H1 (cell line): Measurements from ENCODE around the gene GLRA1. TPM values are rescaled to one million over a fixed set of nuclear protein-coding genes. Genes with fewer than 3 reads are reported as not detected.

Experiments used
- CTCF ChIA-PET: fragments of 300-600 bp; sonication (Branson Sonifier 250); formaldehyde crosslinking; loops from one replicate; lab custom pipeline; 2021; ENCODE audit not compliant: partially characterized antibody; lab: Charles Lee
- POLR2A ChIA-PET: fragments of 300-600 bp; sonication (Branson Sonifier 250); formaldehyde crosslinking; loops from one replicate; lab custom pipeline; 2021; ENCODE audit warnings: inconsistent platforms; ENCODE audit not compliant: partially characterized antibody; lab: Charles Lee
- DNase-seq, 2 experiments: peaks; one replicate each; pipeline versions ENCODE4 v3.0.0 to v3.0.0-alpha.2; 2010 to 2022; ENCODE audit warnings: low spot score in 2 of 2, low read depth in 1 of 2, mixed read lengths in 1 of 2
- FAIRE-seq: peaks from 2 replicates; lab custom pipeline; 2011; peaks lifted over from hg19 to GRCh38; lab: Jason Lieb, UNC
- H2AFZ ChIP-seq: 2 replicates; pipeline ENCODE4 v1.8.1; 2012; ENCODE audit warnings: low read length, inconsistent platforms
- H2AK5ac ChIP-seq: 2 replicates; pipeline ENCODE4 v1.6.1; 2013; ENCODE audit warnings: low read depth, low read length
- H2BK120ac ChIP-seq: replicated peaks from 2 replicates; pipeline ENCODE3; 2013; ENCODE audit warnings: low read depth, low read length, inconsistent platforms
- H2BK12ac ChIP-seq: 2 replicates; pipeline ENCODE4 v1.6.1; 2013; ENCODE audit warnings: low read depth, low read length
- H2BK15ac ChIP-seq: 2 replicates; pipeline ENCODE4 v1.6.1; 2013; ENCODE audit warnings: low read length
- H2BK20ac ChIP-seq: 2 replicates; pipeline ENCODE4 v1.6.1; 2013; ENCODE audit warnings: low read length
- H2BK5ac ChIP-seq: 2 replicates; pipeline ENCODE4 v1.6.1; 2013; ENCODE audit warnings: low read depth, low read length
- H3K14ac ChIP-seq: 2 replicates; pipeline ENCODE4 v1.6.1; 2013; ENCODE audit warnings: inconsistent platforms; ENCODE audit not compliant: insufficient read length
- H3K18ac ChIP-seq: 2 replicates; pipeline ENCODE4 v1.6.1; 2013; ENCODE audit warnings: low read length; ENCODE audit errors: extremely low read depth
- H3K23ac ChIP-seq: 2 replicates; pipeline ENCODE4 v1.6.1; 2013; ENCODE audit warnings: inconsistent platforms; ENCODE audit not compliant: insufficient read length
- H3K23me2 ChIP-seq: 2 replicates; pipeline ENCODE4 v1.6.1; 2013; ENCODE audit warnings: low read depth, low read length
- H3K27ac ChIP-seq: 2 replicates; pipeline ENCODE4 v1.6.1; 2011; ENCODE audit warnings: low read depth, low read length, inconsistent platforms
- H3K27me3 ChIP-seq, 4 experiments: replicated peaks in 1 of 4; 1 replicate in 1 of 4; 2 replicates in 3 of 4; pipeline versions ENCODE4 v1.6.1 to v1.8.1; 2011 to 2013; ENCODE audit warnings: low read length in 3 of 4, mild to moderate bottlenecking in 3 of 4, inconsistent platforms in 2 of 4, mixed read lengths in 2 of 4, moderate library complexity in 1 of 4; ENCODE audit not compliant: control insufficient read depth in 3 of 4, insufficient read depth in 3 of 4; ENCODE audit errors: extremely low read depth in 1 of 4
- H3K36me3 ChIP-seq, 4 experiments: 2 replicates each; pipeline versions ENCODE4 v1.6.1 to v1.8.1; 2011 to 2013; ENCODE audit warnings: mild to moderate bottlenecking in 4 of 4, low read length in 3 of 4, moderate library complexity in 2 of 4, control low read depth in 1 of 4, inconsistent platforms in 1 of 4; ENCODE audit not compliant: insufficient read depth in 4 of 4, control insufficient read depth in 2 of 4
- H3K4ac ChIP-seq: replicated peaks from 2 replicates; pipeline ENCODE3; 2013; ENCODE audit warnings: low read length, low read depth, mixed read lengths, inconsistent platforms; ENCODE audit not compliant: insufficient read length
- H3K4me1 ChIP-seq, 4 experiments: replicated peaks in 1 of 4; 1 replicate in 1 of 4; 2 replicates in 3 of 4; pipeline versions ENCODE4 v1.6.1 to v1.8.1; 2011 to 2013; ENCODE audit warnings: low read length in 3 of 4, inconsistent platforms in 2 of 4, mixed read lengths in 1 of 4; ENCODE audit not compliant: insufficient read depth in 4 of 4, control insufficient read depth in 3 of 4
- H3K4me2 ChIP-seq, 2 experiments: 2 replicates each; pipeline versions ENCODE4 v1.6.1 to v1.8.1; 2011 to 2013; ENCODE audit warnings: low read depth in 2 of 2, low read length in 2 of 2, control low read depth in 1 of 2, inconsistent platforms in 1 of 2, mild to moderate bottlenecking in 1 of 2; ENCODE audit not compliant: insufficient read depth in 1 of 2
- H3K4me3 ChIP-seq, 4 experiments: fragments of 200-600, 300-600 bp in 1 of 4; sonication (generic), shearing (Covaris generic), sonication (Bioruptor Twin) in 1 of 4; 2 replicates each; pipeline versions ENCODE4 v1.5.1 to v1.8.1; 2011 to 2016; ENCODE audit warnings: low read length in 4 of 4, low read depth in 3 of 4, control low read depth in 2 of 4, inconsistent platforms in 2 of 4, mild to moderate bottlenecking in 2 of 4, mixed read lengths in 1 of 4, moderate library complexity in 1 of 4; ENCODE audit not compliant: insufficient read depth in 2 of 4; ENCODE audit errors: extremely low read depth in 1 of 4
- H3K56ac ChIP-seq: replicated peaks from 2 replicates; pipeline ENCODE3; 2013; ENCODE audit warnings: low read depth, mild to moderate bottlenecking, mixed read lengths, low read length, inconsistent platforms; ENCODE audit not compliant: insufficient read length
- H3K79me1 ChIP-seq: 2 replicates; pipeline ENCODE4 v1.6.1; 2013; ENCODE audit warnings: low read depth, low read length, control low read depth
- H3K79me2 ChIP-seq, 2 experiments: 2 replicates each; pipeline versions ENCODE4 v1.6.1 to v1.8.1; 2012 to 2013; ENCODE audit warnings: low read length in 2 of 2, mild to moderate bottlenecking in 2 of 2, inconsistent platforms in 1 of 2; ENCODE audit not compliant: insufficient read depth in 2 of 2, control insufficient read depth in 1 of 2
- H3K9ac ChIP-seq, 4 experiments: replicated peaks in 1 of 4; 1 replicate in 1 of 4; 2 replicates in 3 of 4; pipeline versions ENCODE4 v1.6.1 to v1.8.1; 2011 to 2013; ENCODE audit warnings: low read depth in 3 of 4, low read length in 3 of 4, control low read depth in 2 of 4, mild to moderate bottlenecking in 2 of 4, moderate library complexity in 2 of 4, inconsistent platforms in 1 of 4; ENCODE audit errors: extremely low read depth in 1 of 4
- H3K9me3 ChIP-seq, 2 experiments: 2 replicates each; pipeline versions ENCODE4 v1.6.1 to v1.8.1; 2012 to 2013; ENCODE audit warnings: mild to moderate bottlenecking in 2 of 2, moderate library complexity in 2 of 2, control low read depth in 1 of 2, inconsistent platforms in 1 of 2, low read depth in 1 of 2, low read length in 1 of 2, mixed read lengths in 1 of 2; ENCODE audit not compliant: insufficient read depth in 2 of 2
- H4K20me1 ChIP-seq, 2 experiments: replicated peaks in 1 of 2; 2 replicates each; pipeline versions ENCODE3 to v1.8.1; 2011 to 2013; ENCODE audit warnings: inconsistent platforms in 2 of 2, low read length in 2 of 2, mild to moderate bottlenecking in 1 of 2; ENCODE audit not compliant: insufficient read depth in 2 of 2, control insufficient read depth in 1 of 2
- H4K5ac ChIP-seq: 2 replicates; pipeline ENCODE4 v1.6.1; 2013; ENCODE audit warnings: low read length, low read depth, mixed read lengths, inconsistent platforms; ENCODE audit not compliant: insufficient read length
- H4K8ac ChIP-seq: 2 replicates; pipeline ENCODE4 v1.8.0; 2013; ENCODE audit warnings: mild to moderate bottlenecking, moderate library complexity, low read length, inconsistent platforms; ENCODE audit not compliant: insufficient read depth; ENCODE audit errors: extremely low read depth
- H4K91ac ChIP-seq: replicated peaks from 2 replicates; pipeline ENCODE3; 2013; ENCODE audit warnings: low read length, mixed read lengths, inconsistent platforms; ENCODE audit not compliant: insufficient read length
- BCL11A ChIP-seq, 2 experiments: IDR thresholded peaks; one replicate each; pipeline ENCODE4 v1.6.1; 2011; ENCODE audit warnings: low read depth in 2 of 2, low read length in 2 of 2, mild to moderate bottlenecking in 2 of 2
- GTF2F1 ChIP-seq: IDR thresholded peaks from 2 replicates; pipeline ENCODE4 v1.6.1; 2012; ENCODE audit warnings: low read depth, low read length, improper control_type of control experiment, borderline replicate concordance
- NANOG ChIP-seq: IDR thresholded peaks from 2 replicates; pipeline ENCODE4 v1.6.1; 2011; ENCODE audit warnings: low read length, low read depth, mild to moderate bottlenecking, inconsistent platforms; ENCODE audit not compliant: insufficient read depth, poor library complexity, severe bottlenecking
- PHF8 ChIP-seq: fragments of 200-600 bp; sonication (generic); conservative IDR thresholded peaks from 2 replicates; pipeline ENCODE4 v1.7.1; 2012; ENCODE audit warnings: low read depth, mild to moderate bottlenecking, inconsistent platforms, low read length, moderate library complexity
- SIRT6 ChIP-seq: IDR thresholded peaks from one replicate; pipeline ENCODE4 v1.7.1; 2012; ENCODE audit warnings: low read length, inconsistent platforms
- SP2 ChIP-seq: IDR thresholded peaks from 2 replicates; pipeline ENCODE4 v1.6.1; 2012; ENCODE audit warnings: mild to moderate bottlenecking, low read length, inconsistent platforms
- SUZ12 ChIP-seq: fragments of 200-600 bp; sonication (generic); IDR thresholded peaks from 2 replicates; pipeline ENCODE4 v1.6.1; 2012; ENCODE audit warnings: mild to moderate bottlenecking, inconsistent platforms, low read length, moderate library complexity, mixed read lengths
- TBP ChIP-seq: IDR thresholded peaks from 2 replicates; pipeline ENCODE4 v1.6.1; 2011; ENCODE audit warnings: low read depth, low read length, improper control_type of control experiment
- TCF12 ChIP-seq: IDR thresholded peaks from 2 replicates; pipeline ENCODE4 v1.6.1; 2011; ENCODE audit warnings: low read depth, mild to moderate bottlenecking, low read length
- polyA plus RNA-seq, 7 experiments: library from polyadenylated mRNA; depleted of rRNA in 3 of 7; stranded (reverse) in 5 of 7; unstranded in 2 of 7; fragments of >200 nt in 5 of 7; fragments of 200-250 nt in 2 of 7; gene quantifications; 1 replicate in 5 of 7; 2 replicates in 1 of 7; 4 replicates in 1 of 7; pipeline versions ENCODE4 v1.2.1 to v1.2.3, GENCODE V29; 2011 to 2013; ENCODE audit warnings: missing spikeins in 2 of 7, mixed read lengths in 2 of 7
- total RNA-seq: library from RNA; stranded (reverse); fragmentation: NEBNext Ultra II Directional; extraction: Animal tissue kit (Norgen Biotek cat#: 25700); gene quantifications from 2 replicates; pipeline ENCODE4 v1.2.1, GENCODE V29; 2021

Gene GLRA1
- total and polyA plus RNA-seq, 2 of the 8 experiments (the other 6 are each of a cell fraction or from before 2014, with no cell fraction given) = not detected

DNA sequence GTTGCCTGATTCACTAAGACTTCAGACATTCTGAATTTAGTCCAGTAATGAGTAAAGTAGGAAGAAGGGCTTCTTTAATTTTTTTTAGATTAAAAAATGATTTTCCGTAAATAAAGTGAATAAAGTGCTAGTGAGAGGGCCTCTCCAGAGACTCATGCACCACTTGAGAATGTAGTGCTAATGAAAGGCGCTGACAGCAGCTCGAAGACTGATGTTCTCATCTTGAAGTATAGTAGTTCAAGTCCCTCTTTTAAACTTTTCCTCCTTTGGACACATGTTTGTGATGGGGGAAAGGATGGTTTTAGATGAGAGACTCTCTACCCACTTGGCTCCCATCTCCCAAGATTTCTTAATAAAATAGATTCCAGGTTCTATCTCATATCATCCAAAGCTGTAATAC, 104.4 kb downstream of the GLRA1 start (continued):
- no peak for TF ChIP-seq TCF12

DNA sequence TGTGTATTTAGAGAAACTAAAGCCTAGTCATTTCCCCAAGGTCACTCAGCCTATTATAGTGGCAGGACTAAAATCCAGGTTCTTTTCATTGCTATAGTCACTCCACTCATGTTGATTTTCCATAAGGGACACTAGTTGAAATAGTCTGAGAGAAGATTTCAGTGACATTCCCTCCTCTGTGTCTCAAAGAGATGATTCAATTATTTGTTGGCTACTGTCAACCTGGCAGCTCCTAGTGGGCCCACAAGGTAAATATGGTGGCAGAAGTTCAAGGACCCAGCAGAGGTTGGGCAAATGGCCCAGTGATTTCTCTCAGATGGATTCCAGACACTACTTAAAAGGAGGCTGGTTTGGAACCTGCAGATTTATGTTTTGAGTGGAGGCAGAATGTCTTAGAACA, 104.8 kb downstream of the GLRA1 start:
- H3K4me2 ChIP-seq = no peak overlapping the region
- no peak overlapping the region for H2AFZ ChIP-seq
- no peak overlapping the region for H2BK12ac ChIP-seq
- H3K79me2 ChIP-seq = no peaks in the 10 kb centered on the region
- no peak overlapping the region for H2BK15ac ChIP-seq
- no peaks in the 10 kb centered on the region for H3K9me3 ChIP-seq
- H3K56ac ChIP-seq = no peak overlapping the region
- no peak overlapping the region for H4K5ac ChIP-seq
- no peaks in the 10 kb centered on the region for H4K20me1 ChIP-seq
- no peak overlapping the region for H3K27ac ChIP-seq
- H3K79me1 ChIP-seq = no peaks in the 10 kb centered on the region
- H4K91ac ChIP-seq = no peak overlapping the region
- no peak overlapping the region for H2AK5ac ChIP-seq
- H2BK20ac ChIP-seq = no peak overlapping the region
- H3K23me2 ChIP-seq = no peaks in the 10 kb centered on the region
- H3K4ac ChIP-seq = no peak overlapping the region
- H3K18ac ChIP-seq = no peak overlapping the region
- H3K4me1 ChIP-seq = peaks cover 0 to 3% (median 0%) of the 10 kb centered on the region in 4 experiments; a peak in 1 of 7 replicates
- peaks cover 0 to 8% (median 3%) of the 10 kb centered on the region in 4 experiments; a peak in 2 of 8 replicates for H3K36me3 ChIP-seq
- H3K9ac ChIP-seq = no peak overlapping the region
- no peak overlapping the region for H3K23ac ChIP-seq
- CTCF ChIA-PET = interaction anchor here (0.9 to 1.5 kb wide), 5 partner anchors 16 to 685 kb away, joined by 3 to 6 read pairs (median 3); no protein-coding TSS in a partner anchor
- no peak overlapping the region for H2BK120ac ChIP-seq
- no peak overlapping the region for H2BK5ac ChIP-seq
- POLR2A ChIA-PET = interaction anchor here (0.6 to 1.8 kb wide), 3 partner anchors 8 to 49 kb away, joined by 4 read pairs; no protein-coding TSS in a partner anchor
- FAIRE-seq = no peak
- H3K14ac ChIP-seq = no peak overlapping the region
- H4K8ac ChIP-seq = no peak overlapping the region
- H3K27me3 ChIP-seq = no peaks in the 10 kb centered on the region
- DNase-seq = no peak
- no peak overlapping the region for H3K4me3 ChIP-seq
- TF ChIP-seq TBP (no peak), BCL11A (IDR thresholded peaks at IDR 0.05; ENCODE audit: low read depth in 2 of 2, low read length in 2 of 2) (no peak), NANOG (no peak), PHF8 (no peak), SP2 (no peak), GTF2F1 (no peak), SUZ12 (no peak), SIRT6 (no peak)
